GM18508 (cell line): ENCODE measurements around the gene RBBP6.

Experiments used
- ATAC-seq: cut with Tn5 transposase; IDR thresholded peaks from one replicate; pipeline ENCODE4 v1.9.1; 2021; ENCODE audit warnings: moderate number of reproducible peaks; ENCODE audit not compliant: insufficient read depth, unreplicated experiment

RBBP6 gene

GRCh38 chr16:24523569-24523968, 15.8 kb upstream of the RBBP6 start:
- ATAC-seq, result no peak

GRCh38 chr16:24524855-24525677, 14.3 kb upstream of the RBBP6 start:
- no peak for ATAC-seq

- no peak for ATAC-seq
Observed at GRCh38 chr16:24525970-24526559, 13.3 kb upstream of the RBBP6 start.

GRCh38 chr16:24526701-24527495, 12.5 kb upstream of the RBBP6 start:
- ATAC-seq, result no peak

GRCh38 chr16:24531166-24531565, 8.2 kb upstream of the RBBP6 start:
- ATAC-seq, result no peak

- no peak for ATAC-seq
Observed at GRCh38 chr16:24534620-24535019, 4.7 kb upstream of the RBBP6 start.

- ATAC-seq, result no peak
Observed at GRCh38 chr16:24535827-24536226, 3.5 kb upstream of the RBBP6 start.

- no peak for ATAC-seq
Observed at GRCh38 chr16:24536671-24537070, 2.7 kb upstream of the RBBP6 start.

- ATAC-seq, result no peak
Observed at GRCh38 chr16:24537474-24538337, 1.7 kb upstream of the RBBP6 start.

GRCh38 chr16:24538756-24539294, 541 bp upstream of the RBBP6 start:
- peak; percentile 17 for ATAC-seq

- ATAC-seq, result peak; percentile 20
Observed at GRCh38 chr16:24539850-24540601, 660 bp downstream of the RBBP6 start.

- no peak for ATAC-seq
Observed at GRCh38 chr16:24540602-24541210, 1.3 kb downstream of the RBBP6 start.

GRCh38 chr16:24541233-24541933, 2.0 kb downstream of the RBBP6 start:
- ATAC-seq, result no peak

- no peak for ATAC-seq
Observed at GRCh38 chr16:24543949-24544348, 4.6 kb downstream of the RBBP6 start.

GRCh38 chr16:24544640-24545039, 5.3 kb downstream of the RBBP6 start:
- ATAC-seq, result no peak

- ATAC-seq, result no peak
Observed at GRCh38 chr16:24550295-24550694, 10.9 kb downstream of the RBBP6 start.

GRCh38 chr16:24552705-24553246, 13.4 kb downstream of the RBBP6 start:
- no peak for ATAC-seq

- no peak for ATAC-seq
Observed at GRCh38 chr16:24553983-24554382, 14.6 kb downstream of the RBBP6 start.
